OCI-LY7 (cell line): ENCODE measurements around the gene CCDC146.

ENCODE experiments used
- EZH2phosphoT487 ChIP-seq: fragments of 200-600 bp; sonication (generic); IDR thresholded peaks from 2 replicates; pipeline ENCODE4 v1.6.1; 2018; ENCODE audit warnings: low read depth, borderline replicate concordance, mild to moderate bottlenecking, mixed run types, antibody characterized with exemption, low read length, moderate library complexity, mixed read lengths
- TF ChIP-seq, protein P1 (sequence below): fragments of 200-600 bp; sonication (generic); conservative IDR thresholded peaks from 2 replicates; pipeline ENCODE4 v1.5.1; 2014; ENCODE audit warnings: mild to moderate bottlenecking, antibody characterized with exemption, low read length, moderate library complexity, mixed read lengths

- TF ChIP-seq, protein P1, sequence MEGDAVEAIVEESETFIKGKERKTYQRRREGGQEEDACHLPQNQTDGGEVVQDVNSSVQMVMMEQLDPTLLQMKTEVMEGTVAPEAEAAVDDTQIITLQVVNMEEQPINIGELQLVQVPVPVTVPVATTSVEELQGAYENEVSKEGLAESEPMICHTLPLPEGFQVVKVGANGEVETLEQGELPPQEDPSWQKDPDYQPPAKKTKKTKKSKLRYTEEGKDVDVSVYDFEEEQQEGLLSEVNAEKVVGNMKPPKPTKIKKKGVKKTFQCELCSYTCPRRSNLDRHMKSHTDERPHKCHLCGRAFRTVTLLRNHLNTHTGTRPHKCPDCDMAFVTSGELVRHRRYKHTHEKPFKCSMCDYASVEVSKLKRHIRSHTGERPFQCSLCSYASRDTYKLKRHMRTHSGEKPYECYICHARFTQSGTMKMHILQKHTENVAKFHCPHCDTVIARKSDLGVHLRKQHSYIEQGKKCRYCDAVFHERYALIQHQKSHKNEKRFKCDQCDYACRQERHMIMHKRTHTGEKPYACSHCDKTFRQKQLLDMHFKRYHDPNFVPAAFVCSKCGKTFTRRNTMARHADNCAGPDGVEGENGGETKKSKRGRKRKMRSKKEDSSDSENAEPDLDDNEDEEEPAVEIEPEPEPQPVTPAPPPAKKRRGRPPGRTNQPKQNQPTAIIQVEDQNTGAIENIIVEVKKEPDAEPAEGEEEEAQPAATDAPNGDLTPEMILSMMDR = no peak
- no peak for TF ChIP-seq EZH2phosphoT487
Measured at GRCh38 chr7:77222819-77223218, 100.4 kb downstream of the CCDC146 start.
